AG08395 (cell line): Measurements from ENCODE around the gene ENO2.
A peak's percentile ranks its signal among the peaks of the same experiment; 100 is the strongest.
"Not testable (repeated sequence)": the region's sequence is repeated elsewhere in the genome, so short reads cannot be mapped to it uniquely, and the experiment has no call there.

ENCODE experiments used
- DNase-seq: peaks from one replicate; pipeline ENCODE4 v3.0.0; 2012; ENCODE audit warnings: mixed read lengths, low spot score

The ENO2 gene

GRCh38 chr12:6886206-6886999, 28.0 kb upstream of the ENO2 start:
- DNase-seq, result not testable (repeated sequence)

- DNase-seq, result no peak
Observed at GRCh38 chr12:6887460-6887859, 26.9 kb upstream of the ENO2 start.

- no peak for DNase-seq
Observed at GRCh38 chr12:6888360-6888759, 26.0 kb upstream of the ENO2 start.

GRCh38 chr12:6888794-6889193, 25.6 kb upstream of the ENO2 start:
- DNase-seq, result not testable (repeated sequence)

- DNase-seq, result not testable (repeated sequence)
Observed at GRCh38 chr12:6889775-6890573, 24.4 kb upstream of the ENO2 start.

- peak; percentile 97 for DNase-seq
Observed at GRCh38 chr12:6890789-6891645, 23.4 kb upstream of the ENO2 start.

GRCh38 chr12:6891646-6892001, 22.8 kb upstream of the ENO2 start:
- DNase-seq, result no peak

- not testable (repeated sequence) for DNase-seq
Observed at GRCh38 chr12:6892683-6893082, 21.7 kb upstream of the ENO2 start.

- DNase-seq, result no peak
Observed at GRCh38 chr12:6894321-6894720, 20.1 kb upstream of the ENO2 start.

GRCh38 chr12:6896846-6897435, 17.4 kb upstream of the ENO2 start:
- no peak for DNase-seq

GRCh38 chr12:6899427-6899826, 15.0 kb upstream of the ENO2 start:
- no peak for DNase-seq

- no peak for DNase-seq
Observed at GRCh38 chr12:6899837-6900519, 14.4 kb upstream of the ENO2 start.

GRCh38 chr12:6902448-6902847, 11.9 kb upstream of the ENO2 start:
- no peak for DNase-seq

- DNase-seq, result no peak
Observed at GRCh38 chr12:6903722-6904121, 10.7 kb upstream of the ENO2 start.

- peak; percentile 96 for DNase-seq
Observed at GRCh38 chr12:6904280-6905276, 9.8 kb upstream of the ENO2 start, which contains the start of gene LRRC23. Gene LRRC23, plus strand, starts transcription at chr12:6904822. Its CDS starts 812 bp downstream, at chr12:6905634.

GRCh38 chr12:6905414-6906040, 8.9 kb upstream of the ENO2 start:
- no peak for DNase-seq

GRCh38 chr12:6908141-6908540, 6.2 kb upstream of the ENO2 start:
- not testable (repeated sequence) for DNase-seq

GRCh38 chr12:6909421-6910145, 4.8 kb upstream of the ENO2 start:
- DNase-seq, result no peak
